ENCODE measurements around the gene IFTAP. TPM values are rescaled to one million over a fixed set of nuclear protein-coding genes. Genes with fewer than 3 reads are reported as not detected.

The IFTAP gene
- total and polyA plus RNA-seq, 4 experiments from 2014 or later: 0.94 to 6.6 (median 2.9) TPM

- peaks cover 0 to 3% (median under 1%) of the 10 kb centered on the region in 8 donors for H3K9me3 Mint-ChIP-seq
- no peak overlapping the region for H3K4me3 ChIP-seq (ENCODE audit: low read length in 2 of 2)
- DNase-seq: no peak
- POLR2A ChIA-PET (ENCODE audit: partially characterized antibody): interaction anchor here (1.5 kb wide), 1 partner anchor 182 kb away, joined by 7 read pairs; no protein-coding TSS in a partner anchor
- peaks cover 18 to 24% of the 10 kb centered on the region in 2 donors for H3K27me3 Mint-ChIP-seq
- peaks cover 7% of the 10 kb centered on the region for H3K27me3 ChIP-seq (ENCODE audit: insufficient read depth, low read length)
- H3K27ac ChIP-seq (ENCODE audit: low read depth, low read length): no peak overlapping the region
- CTCF ChIA-PET (ENCODE audit: partially characterized antibody): interaction anchor here (0.8 to 9.8 kb wide), 18 partner anchors 9 to 182 kb away, joined by 3 to 259 read pairs (median 6); partner anchors contain the start of genes IFTAP and TRAF6
- intact Hi-C loops (cut with micrococcal nuclease): no loop called here
- no peaks in the 10 kb centered on the region for H3K9me3 ChIP-seq (ENCODE audit: control insufficient read depth in 1 of 2, low read length in 2 of 2)
- no peak overlapping the region for H3K27ac Mint-ChIP-seq
- H3K36me3 Mint-ChIP-seq: peaks cover 0 to 3% of the 10 kb centered on the region in 2 donors
- H3K4me1 ChIP-seq (ENCODE audit: insufficient read depth, low read length): no peaks in the 10 kb centered on the region
- H3K4me1 Mint-ChIP-seq: peaks cover 3 to 9% (median 6%) of the 10 kb centered on the region in 4 donors
- peak overlapping the region in 7 of 8 donors; percentile 33 to 92 (median 83) for H3K4me3 Mint-ChIP-seq
- H3K36me3 ChIP-seq (ENCODE audit: insufficient read depth, low read length): no peaks in the 10 kb centered on the region
Measured at GRCh38 chr11:36565031-36565610, 29.2 kb upstream of the IFTAP start.

DNA sequence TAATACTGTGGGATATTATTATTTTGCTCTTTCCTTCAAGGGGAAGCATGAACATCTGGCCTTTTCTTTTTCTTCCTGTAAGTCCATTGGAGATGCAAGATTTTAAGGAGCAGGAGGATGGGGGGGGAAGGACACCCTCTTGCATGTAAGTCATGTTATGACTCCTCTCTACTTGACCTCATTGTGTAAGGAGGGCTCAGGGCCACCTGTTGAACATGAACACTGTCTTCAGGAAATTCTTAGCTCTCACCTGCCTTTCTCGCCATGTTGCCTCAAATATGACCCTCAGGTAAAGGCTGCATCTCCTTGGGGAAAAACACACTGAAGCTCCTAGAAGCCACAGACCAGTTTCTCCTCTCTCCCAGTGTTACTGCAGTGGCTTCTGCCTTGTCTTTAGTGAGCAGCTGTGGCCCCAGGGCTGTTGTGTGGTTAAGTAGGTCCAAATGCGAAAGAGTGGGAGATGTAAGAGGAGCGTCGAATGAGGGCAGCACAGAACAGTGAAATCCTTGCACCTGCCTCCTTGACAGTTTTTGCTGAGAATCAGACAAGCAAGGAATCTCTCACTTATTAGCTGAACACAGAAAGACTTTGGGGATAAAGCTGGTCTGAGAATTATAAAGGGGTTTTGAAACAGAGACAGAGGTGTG, 27.8 kb upstream of the IFTAP start:
- no peaks in the 10 kb centered on the region for H3K9me3 Mint-ChIP-seq
- peaks cover 7% of the 10 kb centered on the region for H3K27me3 ChIP-seq (ENCODE audit: insufficient read depth, low read length)
- H3K4me1 ChIP-seq (ENCODE audit: insufficient read depth, low read length): no peaks in the 10 kb centered on the region
- no peaks in the 10 kb centered on the region for H3K9me3 ChIP-seq (ENCODE audit: control insufficient read depth in 1 of 2, low read length in 2 of 2)
- H3K27ac ChIP-seq (ENCODE audit: low read depth, low read length): no peak overlapping the region
- H3K27me3 Mint-ChIP-seq: peaks cover 26 to 30% of the 10 kb centered on the region in 2 donors
- no peak overlapping the region for H3K4me3 ChIP-seq (ENCODE audit: low read length in 2 of 2)
- DNase-seq: no peak
- intact Hi-C loops (cut with micrococcal nuclease): no loop called here
- H3K27ac Mint-ChIP-seq: no peak overlapping the region
- H3K4me3 Mint-ChIP-seq: no peak overlapping the region
- H3K36me3 ChIP-seq (ENCODE audit: insufficient read depth, low read length): no peaks in the 10 kb centered on the region
- ChIA-PET CTCF (ENCODE audit: partially characterized antibody) (interaction anchor here (5.4 to 9.8 kb wide), 2 partner anchors 107 to 181 kb away, joined by 43 to 259 read pairs; no protein-coding TSS in a partner anchor), POLR2A (ENCODE audit: partially characterized antibody) (no interaction called here)
- no peaks in the 10 kb centered on the region for H3K36me3 Mint-ChIP-seq
- peaks cover 3 to 8% (median 6%) of the 10 kb centered on the region in 4 donors for H3K4me1 Mint-ChIP-seq

GRCh38 chr11:36567694-36568093, 26.6 kb upstream of the IFTAP start, which contains the start of gene RAG1:
Gene RAG1 (plus strand): TSS chr11:36568007. CDS start chr11:36573305, 5,298 bp downstream.
- H3K36me3 ChIP-seq (ENCODE audit: insufficient read depth, low read length): no peaks in the 10 kb centered on the region
- peaks cover 33 to 42% of the 10 kb centered on the region in 2 donors for H3K27me3 Mint-ChIP-seq
- intact Hi-C loops (cut with micrococcal nuclease): no loop called here
- H3K27ac ChIP-seq (ENCODE audit: low read depth, low read length): no peak within 1 kb of the TSS
- no peaks in the 10 kb centered on the region for H3K9me3 Mint-ChIP-seq
- DNase-seq: no peak
- ChIA-PET CTCF (ENCODE audit: partially characterized antibody) (interaction anchor here (5.4 to 9.8 kb wide), 2 partner anchors 106 to 179 kb away, joined by 43 to 259 read pairs; no protein-coding TSS in a partner anchor), POLR2A (ENCODE audit: partially characterized antibody) (no interaction called here)
- H3K36me3 Mint-ChIP-seq: no peaks in the 10 kb centered on the region
- no peak within 1 kb of the TSS for H3K4me3 Mint-ChIP-seq
- H3K27ac Mint-ChIP-seq: no peak within 1 kb of the TSS
- H3K4me1 ChIP-seq (ENCODE audit: insufficient read depth, low read length): no peaks in the 10 kb centered on the region
- no peak within 1 kb of the TSS for H3K4me3 ChIP-seq (ENCODE audit: low read length in 2 of 2)
- peaks cover 7% of the 10 kb centered on the region for H3K27me3 ChIP-seq (ENCODE audit: insufficient read depth, low read length)
- H3K9me3 ChIP-seq (ENCODE audit: control insufficient read depth in 1 of 2, low read length in 2 of 2): no peaks in the 10 kb centered on the region
- H3K4me1 Mint-ChIP-seq: peaks cover 3 to 8% (median 6%) of the 10 kb centered on the region in 4 donors

GRCh38 chr11:36569095-36569494, 25.2 kb upstream of the IFTAP start:
- peaks cover 3 to 7% (median 5%) of the 10 kb centered on the region in 4 donors for H3K4me1 Mint-ChIP-seq
- no peaks in the 10 kb centered on the region for H3K9me3 Mint-ChIP-seq
- H3K4me3 ChIP-seq (ENCODE audit: low read length in 2 of 2): no peak overlapping the region
- H3K4me1 ChIP-seq (ENCODE audit: insufficient read depth, low read length): no peaks in the 10 kb centered on the region
- H3K27me3 Mint-ChIP-seq: peaks cover 38 to 44% of the 10 kb centered on the region in 2 donors
- intact Hi-C loops (cut with micrococcal nuclease): no loop called here
- no peaks in the 10 kb centered on the region for H3K9me3 ChIP-seq (ENCODE audit: control insufficient read depth in 1 of 2, low read length in 2 of 2)
- ChIA-PET CTCF (ENCODE audit: partially characterized antibody) (interaction anchor here (1.4 kb wide), 1 partner anchor 178 kb away, joined by 4 read pairs; no protein-coding TSS in a partner anchor), POLR2A (ENCODE audit: partially characterized antibody) (no interaction called here)
- no peak overlapping the region for H3K27ac ChIP-seq (ENCODE audit: low read depth, low read length)
- no peaks in the 10 kb centered on the region for H3K36me3 ChIP-seq (ENCODE audit: insufficient read depth, low read length)
- no peaks in the 10 kb centered on the region for H3K36me3 Mint-ChIP-seq
- H3K27ac Mint-ChIP-seq: no peak overlapping the region
- peaks cover 7% of the 10 kb centered on the region for H3K27me3 ChIP-seq (ENCODE audit: insufficient read depth, low read length)
- no peak for DNase-seq
- no peak overlapping the region for H3K4me3 Mint-ChIP-seq

DNA sequence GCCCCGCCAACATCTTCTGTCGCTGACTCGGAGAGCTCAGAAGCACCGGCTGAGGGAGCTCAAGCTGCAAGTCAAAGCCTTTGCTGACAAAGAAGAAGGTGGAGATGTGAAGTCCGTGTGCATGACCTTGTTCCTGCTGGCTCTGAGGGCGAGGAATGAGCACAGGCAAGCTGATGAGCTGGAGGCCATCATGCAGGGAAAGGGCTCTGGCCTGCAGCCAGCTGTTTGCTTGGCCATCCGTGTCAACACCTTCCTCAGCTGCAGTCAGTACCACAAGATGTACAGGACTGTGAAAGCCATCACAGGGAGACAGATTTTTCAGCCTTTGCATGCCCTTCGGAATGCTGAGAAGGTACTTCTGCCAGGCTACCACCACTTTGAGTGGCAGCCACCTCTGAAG, 19.8 kb upstream of the IFTAP start:
- intact Hi-C loops (cut with micrococcal nuclease): no loop called here
- CTCF ChIA-PET (ENCODE audit: partially characterized antibody): interaction anchor here (1.8 kb wide), 1 partner anchor 10 kb away, joined by 10 read pairs; no protein-coding TSS in a partner anchor

DNA sequence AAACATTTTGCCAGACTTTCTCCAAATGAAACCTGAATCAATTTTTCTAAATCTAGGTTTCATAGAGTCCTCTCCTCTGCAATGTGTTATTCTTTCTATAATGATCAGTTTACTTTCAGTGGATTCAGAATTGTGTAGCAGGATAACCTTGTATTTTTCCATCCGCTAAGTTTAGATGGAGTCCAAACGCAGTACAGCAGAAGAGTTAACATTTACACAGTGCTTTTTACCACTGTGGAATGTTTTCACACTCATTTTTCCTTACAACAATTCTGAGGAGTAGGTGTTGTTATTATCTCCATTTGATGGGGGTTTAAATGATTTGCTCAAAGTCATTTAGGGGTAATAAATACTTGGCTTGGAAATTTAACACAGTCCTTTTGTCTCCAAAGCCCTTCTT, 16.9 kb upstream of the IFTAP start:
- Mint-ChIP-seq H3K9me3 (peaks cover 0 to 11% (median 3%) of the 10 kb centered on the region in 8 donors), H3K36me3 (peaks cover 0 to 10% of the 10 kb centered on the region in 2 donors), H3K27ac (no peak overlapping the region), H3K4me1 (no peaks in the 10 kb centered on the region), H3K4me3 (no peak overlapping the region), H3K27me3 (peaks cover 9 to 11% of the 10 kb centered on the region in 2 donors)
- Histone ChIP-seq H3K4me3 (ENCODE audit: low read length in 2 of 2) (no peak overlapping the region), H3K27ac (ENCODE audit: low read depth, low read length) (no peak overlapping the region), H3K9me3 (ENCODE audit: control insufficient read depth in 1 of 2, low read length in 2 of 2) (no peaks in the 10 kb centered on the region), H3K36me3 (ENCODE audit: insufficient read depth, low read length) (no peaks in the 10 kb centered on the region), H3K27me3 (ENCODE audit: insufficient read depth, low read length) (no peaks in the 10 kb centered on the region), H3K4me1 (ENCODE audit: insufficient read depth, low read length) (no peaks in the 10 kb centered on the region)
- ChIA-PET CTCF (ENCODE audit: partially characterized antibody) (interaction anchor here (3.2 kb wide), 1 partner anchor 13 kb away, joined by 19 read pairs; no protein-coding TSS in a partner anchor), POLR2A (ENCODE audit: partially characterized antibody) (no interaction called here)
- intact Hi-C loops (cut with micrococcal nuclease): no loop called here
- no peak for DNase-seq

More for the DNA sequence above, 19.8 kb upstream of the IFTAP start:
- H3K27me3 Mint-ChIP-seq: peaks cover 21 to 24% of the 10 kb centered on the region in 2 donors
- H3K4me3 ChIP-seq (ENCODE audit: low read length in 2 of 2): no peak overlapping the region
- no peak overlapping the region for H3K27ac ChIP-seq (ENCODE audit: low read depth, low read length)
- POLR2A ChIA-PET (ENCODE audit: partially characterized antibody): no interaction called here
- no peak for DNase-seq
- no peak overlapping the region for H3K4me3 Mint-ChIP-seq
- no peaks in the 10 kb centered on the region for H3K4me1 ChIP-seq (ENCODE audit: insufficient read depth, low read length)
- no peaks in the 10 kb centered on the region for H3K36me3 ChIP-seq (ENCODE audit: insufficient read depth, low read length)
- H3K27me3 ChIP-seq (ENCODE audit: insufficient read depth, low read length): no peaks in the 10 kb centered on the region
- no peaks in the 10 kb centered on the region for H3K4me1 Mint-ChIP-seq
- H3K36me3 Mint-ChIP-seq: peaks cover 0 to 10% of the 10 kb centered on the region in 2 donors
- H3K9me3 Mint-ChIP-seq: no peaks in the 10 kb centered on the region
- no peak overlapping the region for H3K27ac Mint-ChIP-seq
- no peaks in the 10 kb centered on the region for H3K9me3 ChIP-seq (ENCODE audit: control insufficient read depth in 1 of 2, low read length in 2 of 2)

DNA sequence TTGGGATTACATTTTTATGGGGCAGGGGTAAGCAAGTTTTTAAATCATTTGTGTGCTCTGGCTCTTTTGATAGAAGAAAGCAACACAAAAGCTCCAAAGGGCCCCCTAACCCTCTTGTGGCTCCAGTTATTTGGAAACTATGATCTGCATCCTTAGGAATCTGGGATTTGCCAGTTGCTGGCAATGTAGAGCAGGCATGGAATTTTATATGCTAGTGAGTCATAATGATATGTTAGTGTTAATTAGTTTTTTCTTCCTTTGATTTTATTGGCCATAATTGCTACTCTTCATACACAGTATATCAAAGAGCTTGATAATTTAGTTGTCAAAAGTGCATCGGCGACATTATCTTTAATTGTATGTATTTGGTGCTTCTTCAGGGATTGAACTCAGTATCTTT, 16.4 kb upstream of the IFTAP start:
- Mint-ChIP-seq H3K27ac (no peak overlapping the region), H3K36me3 (peaks cover 0 to 10% of the 10 kb centered on the region in 2 donors), H3K4me3 (no peak overlapping the region), H3K27me3 (peaks cover 7 to 9% of the 10 kb centered on the region in 2 donors), H3K9me3 (peaks cover 0 to 11% (median 4%) of the 10 kb centered on the region in 8 donors), H3K4me1 (no peaks in the 10 kb centered on the region)
- CTCF ChIA-PET (ENCODE audit: partially characterized antibody): interaction anchor here (3.2 kb wide), 1 partner anchor 14 kb away, joined by 19 read pairs; no protein-coding TSS in a partner anchor
- no peak for DNase-seq
- H3K27me3 ChIP-seq (ENCODE audit: insufficient read depth, low read length): no peaks in the 10 kb centered on the region
- no peaks in the 10 kb centered on the region for H3K4me1 ChIP-seq (ENCODE audit: insufficient read depth, low read length)
- H3K4me3 ChIP-seq (ENCODE audit: low read length in 2 of 2): no peak overlapping the region
- H3K27ac ChIP-seq (ENCODE audit: low read depth, low read length): no peak overlapping the region
- POLR2A ChIA-PET (ENCODE audit: partially characterized antibody): no interaction called here
- no peaks in the 10 kb centered on the region for H3K9me3 ChIP-seq (ENCODE audit: control insufficient read depth in 1 of 2, low read length in 2 of 2)
- no peaks in the 10 kb centered on the region for H3K36me3 ChIP-seq (ENCODE audit: insufficient read depth, low read length)
- intact Hi-C loops (cut with micrococcal nuclease): no loop called here
